Muscle layer of duodenum (tissue), 2 donors: ENCODE measurements around the gene GYG2.

Experiments
- H3K27ac ChIP-seq: one replicate; pipeline ENCODE4 v1.7.0; 2013; ENCODE audit warnings: mild to moderate bottlenecking, low read length
- H3K27me3 ChIP-seq: one replicate; pipeline ENCODE4 v1.7.0; 2013; ENCODE audit warnings: low read depth, mild to moderate bottlenecking, control low read depth, low read length
- H3K36me3 ChIP-seq, 2 donors: one replicate each; pipeline ENCODE4 v1.7.0; 2013; ENCODE audit warnings: low read length in 2 of 2, control low read depth in 1 of 2, mild to moderate bottlenecking in 1 of 2; ENCODE audit not compliant: insufficient read depth in 2 of 2, control insufficient read depth in 1 of 2
- H3K4me1 ChIP-seq, 2 donors: one replicate each; pipeline ENCODE4 v1.7.0; 2013; ENCODE audit warnings: low read length in 2 of 2, mild to moderate bottlenecking in 2 of 2, control low read depth in 1 of 2, moderate library complexity in 1 of 2; ENCODE audit not compliant: insufficient read depth in 2 of 2, control insufficient read depth in 1 of 2
- H3K4me3 ChIP-seq, 2 donors: one replicate each; pipeline ENCODE4 v1.7.0; 2013; ENCODE audit warnings: low read length in 2 of 2, low read depth in 1 of 2, mild to moderate bottlenecking in 1 of 2
- H3K9me3 ChIP-seq, 2 donors: one replicate each; pipeline ENCODE4 v1.7.0; 2013; ENCODE audit warnings: low read length in 2 of 2, control low read depth in 1 of 2, mild to moderate bottlenecking in 1 of 2; ENCODE audit not compliant: control insufficient read depth in 1 of 2
- donor health status: healthy.

The GYG2 gene

DNA sequence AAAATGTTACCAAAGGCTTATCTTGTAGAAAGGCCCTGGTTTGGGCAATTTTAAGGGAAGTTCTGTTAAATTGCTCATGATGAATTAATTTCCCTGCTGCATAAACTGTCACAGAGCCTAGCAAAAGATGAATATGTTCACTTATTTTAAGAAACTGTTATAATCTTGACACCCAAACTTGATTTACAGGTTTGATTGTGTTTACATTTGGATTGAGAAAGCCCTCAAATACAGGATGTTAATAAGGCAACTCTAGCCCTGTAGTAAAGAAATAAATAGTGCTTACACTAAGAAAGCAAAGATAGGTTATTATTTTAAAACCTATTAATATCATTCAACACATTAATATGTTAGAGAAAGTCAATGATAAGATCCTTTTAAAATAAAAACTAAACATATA, 18.3 kb downstream of the GYG2 start:
- Histone ChIP-seq H3K27ac (no peak overlapping the region), H3K36me3 (no peaks in the 10 kb centered on the region), H3K27me3 (no peaks in the 10 kb centered on the region), H3K4me1 (no peaks in the 10 kb centered on the region), H3K4me3 (no peak overlapping the region), H3K9me3 (no peaks in the 10 kb centered on the region)

DNA sequence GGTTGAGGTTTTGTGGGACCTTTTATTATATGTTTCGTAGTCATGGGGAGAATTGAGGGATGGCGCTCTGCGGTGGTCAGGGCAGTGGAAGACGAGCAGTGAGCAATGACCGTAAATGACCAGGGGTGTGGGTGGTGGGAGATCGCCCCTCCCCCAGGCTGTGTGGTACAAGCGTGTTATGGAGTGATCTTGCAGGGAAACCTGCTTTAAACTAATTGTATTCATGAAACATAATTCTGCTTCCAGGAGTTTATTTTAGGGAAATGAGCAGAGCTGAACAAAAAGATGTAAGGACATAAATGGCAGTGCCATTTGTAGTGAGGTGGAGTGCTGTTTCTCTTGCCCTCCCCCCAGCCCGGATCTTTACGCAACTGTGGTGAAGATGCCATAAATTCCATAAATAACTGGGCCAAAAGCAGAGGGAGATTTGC, 20.2 kb downstream of the GYG2 start:
- H3K27me3 ChIP-seq, result no peaks in the 10 kb centered on the region
- H3K4me3 ChIP-seq, result no peak overlapping the region
- H3K9me3 ChIP-seq, result no peaks in the 10 kb centered on the region
- no peak overlapping the region for H3K27ac ChIP-seq
- H3K36me3 ChIP-seq, result no peaks in the 10 kb centered on the region
- H3K4me1 ChIP-seq, result no peaks in the 10 kb centered on the region

- no peaks in the 10 kb centered on the region for H3K9me3 ChIP-seq
These were observed 26.2 kb downstream of the GYG2 start for GRCh38 chrX:2854918-2855317.

DNA sequence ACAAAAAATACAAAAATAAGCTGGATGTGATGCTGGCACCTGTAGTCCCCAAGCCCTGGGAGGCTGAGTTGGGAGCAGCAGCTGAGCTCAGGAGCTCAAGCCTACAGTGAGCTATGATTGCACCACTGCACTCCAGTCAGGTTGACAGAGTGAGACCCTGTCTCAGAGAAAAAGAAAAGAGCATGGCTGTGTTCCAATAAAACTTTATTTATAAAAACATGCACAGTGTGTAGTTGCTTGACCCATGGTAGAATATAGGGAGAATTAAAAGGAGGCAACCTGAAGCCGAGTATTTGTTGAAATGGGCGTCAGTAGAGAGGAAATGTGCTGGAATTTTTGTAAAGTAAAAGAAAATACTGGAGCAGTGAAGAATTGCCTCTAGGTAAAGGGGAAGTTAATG, 27.0 kb downstream of the GYG2 start:
- Histone ChIP-seq H3K27me3 (no peaks in the 10 kb centered on the region), H3K4me1 (no peaks in the 10 kb centered on the region), H3K27ac (no peak overlapping the region), H3K9me3 (no peaks in the 10 kb centered on the region), H3K36me3 (no peaks in the 10 kb centered on the region), H3K4me3 (no peak overlapping the region)

More at GRCh38 chrX:2854918-2855317, 26.2 kb downstream of the GYG2 start:
- Histone ChIP-seq H3K27ac (no peak overlapping the region), H3K4me1 (no peaks in the 10 kb centered on the region), H3K36me3 (no peaks in the 10 kb centered on the region), H3K27me3 (no peaks in the 10 kb centered on the region), H3K4me3 (no peak overlapping the region)

GRCh38 chrX:2857566-2857965, 28.8 kb downstream of the GYG2 start:
- Histone ChIP-seq H3K27me3 (no peaks in the 10 kb centered on the region), H3K4me1 (no peaks in the 10 kb centered on the region), H3K27ac (no peak overlapping the region), H3K9me3 (no peaks in the 10 kb centered on the region), H3K4me3 (no peak overlapping the region), H3K36me3 (no peaks in the 10 kb centered on the region)

DNA sequence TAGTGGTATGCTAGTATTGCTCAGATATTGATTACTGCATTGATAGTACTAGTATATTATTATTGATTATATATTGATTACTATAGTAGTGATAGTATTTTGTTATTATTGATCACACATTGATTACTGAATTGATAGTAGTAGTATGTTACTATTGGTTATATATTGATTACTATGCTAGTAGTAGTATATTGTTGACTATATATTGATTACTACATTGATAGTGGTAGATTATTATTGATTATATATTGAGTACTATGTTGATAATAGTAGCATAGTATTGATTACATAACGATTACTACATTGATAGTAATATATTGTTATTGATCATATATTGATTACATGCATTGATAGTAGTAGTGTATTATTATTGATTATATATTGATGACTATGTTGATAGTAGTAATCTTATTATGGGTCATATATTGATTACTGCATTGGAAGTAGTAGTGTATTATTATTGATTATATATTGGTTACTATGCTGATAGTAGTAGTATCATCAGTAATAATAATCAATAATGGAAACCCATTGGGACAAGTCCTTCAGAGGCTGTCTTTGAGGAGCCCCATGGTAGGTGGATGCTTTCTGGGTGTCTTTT, 30.6 kb downstream of the GYG2 start:
- H3K4me3 ChIP-seq, result no peak overlapping the region
- no peaks in the 10 kb centered on the region for H3K4me1 ChIP-seq
- H3K9me3 ChIP-seq, result no peaks in the 10 kb centered on the region
- H3K27me3 ChIP-seq, result no peaks in the 10 kb centered on the region
- H3K36me3 ChIP-seq, result no peaks in the 10 kb centered on the region
- H3K27ac ChIP-seq, result no peak overlapping the region

DNA sequence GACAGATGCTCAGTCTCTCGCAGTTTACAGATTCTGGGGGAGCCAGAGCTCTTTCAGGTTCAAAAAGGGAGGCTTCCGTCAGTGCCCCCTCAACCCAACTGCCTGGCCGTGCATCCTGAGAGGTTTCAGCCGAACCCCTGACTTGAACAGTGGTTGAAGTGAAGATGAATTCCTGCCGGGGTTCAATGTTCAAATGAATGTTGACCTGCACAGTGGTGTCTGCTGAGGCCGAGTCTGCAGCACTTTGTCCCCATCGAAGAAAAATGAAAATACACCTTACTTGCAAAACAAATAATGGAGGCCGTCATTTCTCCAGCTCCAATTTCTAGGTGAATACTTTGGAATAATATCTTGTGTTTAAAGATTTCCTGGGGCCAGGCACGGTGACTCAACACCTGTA, 33.7 kb downstream of the GYG2 start:
- no peak overlapping the region for H3K27ac ChIP-seq
- H3K4me1 ChIP-seq, result no peaks in the 10 kb centered on the region
- no peaks in the 10 kb centered on the region for H3K27me3 ChIP-seq
- H3K36me3 ChIP-seq, result no peaks in the 10 kb centered on the region
- H3K4me3 ChIP-seq, result no peak overlapping the region
- no peaks in the 10 kb centered on the region for H3K9me3 ChIP-seq

DNA sequence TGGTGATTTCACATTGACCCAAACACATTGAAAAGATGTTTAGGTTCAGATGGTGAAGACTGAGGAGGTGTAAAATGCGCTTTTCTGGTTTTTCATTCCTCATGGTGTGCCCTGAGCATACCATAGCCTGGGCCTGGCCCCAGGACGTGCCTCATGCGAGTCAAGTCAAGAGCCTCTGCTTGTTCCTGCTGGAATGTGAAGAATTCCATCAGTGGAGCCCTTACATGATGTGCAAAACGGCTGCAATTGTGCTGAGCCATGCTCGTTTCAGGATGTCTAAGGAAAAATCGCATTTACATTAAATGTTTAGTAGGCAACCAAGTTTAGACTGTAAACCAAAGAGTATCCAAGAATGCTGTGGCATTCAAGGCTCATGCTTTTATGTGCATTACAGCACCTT, 34.9 kb downstream of the GYG2 start:
- Histone ChIP-seq H3K4me1 (no peaks in the 10 kb centered on the region), H3K4me3 (no peak overlapping the region), H3K27ac (no peak overlapping the region), H3K36me3 (no peaks in the 10 kb centered on the region), H3K27me3 (no peaks in the 10 kb centered on the region), H3K9me3 (no peaks in the 10 kb centered on the region)

DNA sequence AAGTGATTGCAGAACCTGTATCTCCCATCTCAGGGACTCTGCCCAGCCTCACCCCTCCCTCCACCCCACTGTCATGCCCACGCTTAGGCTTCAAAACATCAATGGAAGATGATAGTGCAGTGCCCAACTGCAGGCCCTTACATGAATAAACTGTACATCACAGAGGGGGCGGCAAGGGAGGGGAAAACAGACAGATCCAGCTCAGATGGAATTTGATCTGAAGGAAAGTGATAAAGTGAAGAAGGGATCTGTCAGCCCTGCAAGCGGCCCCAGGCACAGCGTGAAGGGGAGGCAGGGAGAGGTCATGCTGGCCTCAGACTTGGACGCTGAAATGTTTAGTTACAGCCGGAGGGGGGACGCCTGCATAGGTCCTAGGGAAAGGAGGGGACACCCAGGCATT, 38.5 kb downstream of the GYG2 start:
- Histone ChIP-seq H3K4me1 (no peaks in the 10 kb centered on the region), H3K36me3 (no peaks in the 10 kb centered on the region), H3K27ac (no peak overlapping the region), H3K9me3 (no peaks in the 10 kb centered on the region), H3K4me3 (no peak overlapping the region), H3K27me3 (no peaks in the 10 kb centered on the region)

DNA sequence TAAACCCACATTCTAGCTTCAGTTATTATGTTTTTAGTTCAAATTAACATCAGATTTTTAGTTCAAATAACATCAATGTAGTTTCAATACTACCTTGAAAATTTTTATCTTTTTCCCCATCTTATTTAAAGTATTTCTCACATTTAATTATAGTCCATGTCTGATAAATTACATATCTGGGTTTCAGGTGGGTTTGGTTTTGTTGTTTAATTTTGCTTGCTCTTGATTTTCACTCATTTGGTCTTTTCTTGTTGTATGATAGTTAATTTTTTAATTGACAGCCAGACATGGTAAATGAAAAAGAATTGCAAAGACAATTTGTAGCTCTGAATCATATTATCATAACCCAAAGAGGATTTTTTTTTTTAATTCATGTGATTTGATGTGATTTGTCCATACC, 41.9 kb downstream of the GYG2 start:
- Histone ChIP-seq H3K9me3 (peaks cover 0 to 2% of the 10 kb centered on the region in 2 donors), H3K36me3 (no peaks in the 10 kb centered on the region), H3K27me3 (no peaks in the 10 kb centered on the region), H3K4me1 (no peaks in the 10 kb centered on the region), H3K4me3 (no peak overlapping the region), H3K27ac (no peak overlapping the region)

DNA sequence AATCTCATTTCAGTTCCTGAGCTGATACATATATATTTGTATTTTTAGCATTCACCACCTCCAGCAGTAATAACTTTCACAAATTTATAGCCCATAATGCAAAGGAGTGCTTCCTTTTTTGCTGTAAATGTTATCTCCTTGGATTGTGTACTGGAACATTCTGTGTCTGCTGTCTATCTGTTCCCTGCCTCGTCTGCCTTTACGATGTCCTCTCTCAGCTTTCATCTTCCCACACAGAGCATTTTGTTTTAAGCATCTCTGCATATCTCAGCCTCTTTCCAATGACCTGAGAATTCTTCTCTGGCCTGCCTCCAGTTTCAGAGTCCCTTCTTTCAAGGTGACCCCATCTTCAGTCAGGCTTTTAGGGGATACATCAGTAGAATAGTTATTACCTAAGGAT, 43.1 kb downstream of the GYG2 start:
- H3K27me3 ChIP-seq, result no peaks in the 10 kb centered on the region
- peaks cover 0 to 2% of the 10 kb centered on the region in 2 donors for H3K9me3 ChIP-seq
- H3K27ac ChIP-seq, result no peak overlapping the region
- no peaks in the 10 kb centered on the region for H3K4me1 ChIP-seq
- no peaks in the 10 kb centered on the region for H3K36me3 ChIP-seq
- no peak overlapping the region for H3K4me3 ChIP-seq

- Histone ChIP-seq H3K9me3 (peaks cover 0 to 2% of the 10 kb centered on the region in 2 donors), H3K27ac (no peak overlapping the region), H3K27me3 (no peaks in the 10 kb centered on the region), H3K4me1 (no peaks in the 10 kb centered on the region), H3K4me3 (no peak overlapping the region), H3K36me3 (no peaks in the 10 kb centered on the region)
These were observed 44.0 kb downstream of the GYG2 start for GRCh38 chrX:2872671-2873277.
